ENCODE results near the gene SIK3. TPM values are rescaled to one million over a fixed set of nuclear protein-coding genes. Genes with fewer than 3 reads are reported as not detected.
"Not testable (repeated sequence)": the region's sequence is repeated elsewhere in the genome, so short reads cannot be mapped to it uniquely, and the experiment has no call there.

The SIK3 gene
- total RNA-seq, 2 donors from 2014 or later = 26.7 to 28.0 TPM

- Histone ChIP-seq H3K9me3 (no peaks in the 10 kb centered on the region), H3K9ac (ENCODE audit: low read depth in 2 of 2, low read length in 2 of 2) (no peak overlapping the region), H3K27ac (no peak overlapping the region), H3K4me3 (no peak overlapping the region), H3K4me1 (no peaks in the 10 kb centered on the region), H3K27me3 (no peaks in the 10 kb centered on the region), H3K36me3 (no peaks in the 10 kb centered on the region)
- TF ChIP-seq CTCF (IDR thresholded peaks at IDR 0.05) = no peak
- DNase-seq = no peak
- intact Hi-C loops (cut with DNase I) = no loop called here
Measured at GRCh38 chr11:117037279-117037974, 60.8 kb downstream of the SIK3 start.

GRCh38 chr11:117034901-117035300 lies 63.3 kb downstream of the SIK3 start:
- no peaks in the 10 kb centered on the region for H3K4me1 ChIP-seq
- H3K27ac ChIP-seq = no peak overlapping the region
- H3K4me3 ChIP-seq = no peak overlapping the region
- DNase-seq = no peak
- no peak for TF ChIP-seq CTCF (IDR thresholded peaks at IDR 0.05)
- no peaks in the 10 kb centered on the region for H3K9me3 ChIP-seq
- intact Hi-C loops (cut with DNase I) = no loop called here
- H3K36me3 ChIP-seq = no peaks in the 10 kb centered on the region
- no peak overlapping the region for H3K9ac ChIP-seq (ENCODE audit: low read depth in 2 of 2, low read length in 2 of 2)
- H3K27me3 ChIP-seq = no peaks in the 10 kb centered on the region

GRCh38 chr11:117026593-117027330 lies 71.5 kb downstream of the SIK3 start:
- no peaks in the 10 kb centered on the region for H3K27me3 ChIP-seq
- no peaks in the 10 kb centered on the region for H3K4me1 ChIP-seq
- no peak overlapping the region for H3K27ac ChIP-seq
- TF ChIP-seq CTCF (IDR thresholded peaks at IDR 0.05) = no peak
- DNase-seq = no peak
- no peak overlapping the region for H3K4me3 ChIP-seq
- intact Hi-C loops (cut with DNase I) = no loop called here
- H3K9me3 ChIP-seq = no peaks in the 10 kb centered on the region
- no peaks in the 10 kb centered on the region for H3K36me3 ChIP-seq
- no peak overlapping the region for H3K9ac ChIP-seq (ENCODE audit: low read depth in 2 of 2, low read length in 2 of 2)

GRCh38 chr11:117023707-117024106 lies 74.5 kb downstream of the SIK3 start:
- H3K4me1 ChIP-seq; intact Hi-C loops (cut with DNase I); H3K36me3 ChIP-seq; H3K4me3 ChIP-seq; H3K9me3 ChIP-seq; DNase-seq; H3K9ac ChIP-seq (ENCODE audit: low read depth in 2 of 2, low read length in 2 of 2); H3K27ac ChIP-seq; H3K27me3 ChIP-seq: not testable (repeated sequence)

GRCh38 chr11:117023178-117023577 lies 75.0 kb downstream of the SIK3 start:
- H3K4me1 ChIP-seq = peaks cover 3% of the 10 kb centered on the region
- H3K27ac ChIP-seq = no peak overlapping the region
- no peaks in the 10 kb centered on the region for H3K27me3 ChIP-seq
- intact Hi-C loops (cut with DNase I) = no loop called here
- DNase-seq = no peak
- no peaks in the 10 kb centered on the region for H3K36me3 ChIP-seq
- no peak overlapping the region for H3K9ac ChIP-seq (ENCODE audit: low read depth in 2 of 2, low read length in 2 of 2)
- TF ChIP-seq CTCF (IDR thresholded peaks at IDR 0.05) = no peak
- H3K4me3 ChIP-seq = no peak overlapping the region
- no peaks in the 10 kb centered on the region for H3K9me3 ChIP-seq

- H3K27me3 ChIP-seq = no peaks in the 10 kb centered on the region
- no peak for DNase-seq
- intact Hi-C loops (cut with DNase I) = no loop called here
- no peak overlapping the region for H3K27ac ChIP-seq
- H3K9ac ChIP-seq (ENCODE audit: low read depth in 2 of 2, low read length in 2 of 2) = no peak overlapping the region
- TF ChIP-seq CTCF (IDR thresholded peaks at IDR 0.05) = no peak
- H3K4me1 ChIP-seq = peaks cover 3% of the 10 kb centered on the region
- H3K4me3 ChIP-seq = no peak overlapping the region
- no peaks in the 10 kb centered on the region for H3K36me3 ChIP-seq
- no peaks in the 10 kb centered on the region for H3K9me3 ChIP-seq
Measured at GRCh38 chr11:117022526-117022925, 75.7 kb downstream of the SIK3 start.
